ENCODE data around the gene SMNDC1.

SMNDC1 gene

GRCh38 chr10:110269374-110270318 lies 35.1 kb downstream of the SMNDC1 start:
- Histone ChIP-seq H3K36me3 (no peaks in the 10 kb centered on the region), H3K27ac (peak overlapping the region; percentile 74 to 85), H3K4me1 (peaks cover 0 to 100% (median 67%) of the 10 kb centered on the region in 4 donors), H3K4me3 (peak overlapping the region; percentile 4 to 27), H3K9me3 (no peaks in the 10 kb centered on the region), H3K27me3 (no peaks in the 10 kb centered on the region)
- intact Hi-C loops (cut with DNase I; ENCODE audit: low total_unique reads) = loop anchor here (5.0 kb wide), 1 partner anchor 42 kb away; no protein-coding TSS in a partner anchor
- peak in 1 of 2 donors; percentile 69 for DNase-seq
- no peak for TF ChIP-seq CTCF (IDR thresholded peaks at IDR 0.05)

DNA sequence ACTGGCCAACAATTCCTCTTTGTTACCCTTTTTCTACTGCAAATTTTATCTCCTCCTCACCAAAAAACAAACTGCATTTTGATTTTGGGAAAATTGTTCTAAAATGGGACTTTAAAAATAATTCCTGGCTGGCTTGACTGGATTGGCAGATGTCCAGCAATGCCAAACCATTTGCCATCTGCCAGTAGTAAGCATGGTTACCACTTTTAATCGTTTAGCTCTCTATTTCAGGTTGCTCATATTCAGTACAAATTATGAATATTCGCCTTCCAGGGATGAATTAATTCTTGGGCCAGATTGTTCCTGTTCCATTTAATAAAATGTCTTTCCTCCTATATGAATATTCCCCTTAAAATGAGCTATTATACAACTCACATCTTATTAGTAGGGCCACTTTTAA lies 35.7 kb downstream of the SMNDC1 start:
- no peak for DNase-seq
- intact Hi-C loops (cut with DNase I; ENCODE audit: low total_unique reads) = loop anchor here (5.0 kb wide), 1 partner anchor 42 kb away; no protein-coding TSS in a partner anchor
- peaks cover 0 to 100% (median 64%) of the 10 kb centered on the region in 4 donors for H3K4me1 ChIP-seq

DNA sequence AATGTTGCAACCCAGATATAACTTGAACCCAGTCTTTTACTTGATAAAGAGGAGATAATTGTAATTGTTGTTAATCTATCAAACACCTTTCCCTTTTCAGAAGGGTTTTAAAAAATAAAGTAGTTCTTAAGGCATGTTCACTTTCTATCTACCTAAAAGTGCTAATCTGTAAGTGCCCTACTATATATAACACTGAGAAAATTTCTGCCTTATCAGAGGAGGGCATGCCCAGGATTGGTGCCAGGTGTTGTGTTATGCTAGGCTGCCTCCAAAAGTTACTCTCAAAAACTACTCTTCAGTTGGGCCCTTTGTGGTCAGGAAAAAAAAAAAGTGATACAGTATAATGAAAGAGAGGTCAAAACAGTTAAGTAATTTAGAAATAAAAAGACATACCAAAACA lies 36.3 kb downstream of the SMNDC1 start:
- Histone ChIP-seq H3K9me3 (no peaks in the 10 kb centered on the region), H3K27ac (peak overlapping the region; percentile 74 to 85), H3K36me3 (no peaks in the 10 kb centered on the region), H3K4me3 (peak overlapping the region in 1 of 2 donors; percentile 27), H3K27me3 (no peaks in the 10 kb centered on the region), H3K4me1 (peaks cover 0 to 100% (median 67%) of the 10 kb centered on the region in 4 donors)
- no peak for DNase-seq
- no peak for TF ChIP-seq CTCF (IDR thresholded peaks at IDR 0.05)
- intact Hi-C loops (cut with DNase I; ENCODE audit: low total_unique reads) = loop anchor here (5.0 kb wide), 1 partner anchor 41 kb away; no protein-coding TSS in a partner anchor

More for the DNA sequence above, 35.7 kb downstream of the SMNDC1 start:
- Histone ChIP-seq H3K9me3 (no peaks in the 10 kb centered on the region), H3K27ac (peak overlapping the region; percentile 74 to 85), H3K27me3 (no peaks in the 10 kb centered on the region), H3K36me3 (no peaks in the 10 kb centered on the region), H3K4me3 (peak overlapping the region; percentile 4 to 27)
- no peak for TF ChIP-seq CTCF (IDR thresholded peaks at IDR 0.05)

- no peaks in the 10 kb centered on the region for H3K36me3 ChIP-seq
- intact Hi-C loops (cut with DNase I; ENCODE audit: low total_unique reads) = loop anchor here (5.0 kb wide), 1 partner anchor 40 kb away; no protein-coding TSS in a partner anchor
- H3K4me1 ChIP-seq = peaks cover 0 to 100% (median 66%) of the 10 kb centered on the region in 4 donors
- peak overlapping the region; percentile 74 to 85 for H3K27ac ChIP-seq
- H3K4me3 ChIP-seq = no peak overlapping the region
- no peaks in the 10 kb centered on the region for H3K27me3 ChIP-seq
- H3K9me3 ChIP-seq = no peaks in the 10 kb centered on the region
- TF ChIP-seq CTCF (IDR thresholded peaks at IDR 0.05) = no peak
- DNase-seq = no peak
These were observed 37.4 kb downstream of the SMNDC1 start for GRCh38 chr10:110267276-110267675.

DNA sequence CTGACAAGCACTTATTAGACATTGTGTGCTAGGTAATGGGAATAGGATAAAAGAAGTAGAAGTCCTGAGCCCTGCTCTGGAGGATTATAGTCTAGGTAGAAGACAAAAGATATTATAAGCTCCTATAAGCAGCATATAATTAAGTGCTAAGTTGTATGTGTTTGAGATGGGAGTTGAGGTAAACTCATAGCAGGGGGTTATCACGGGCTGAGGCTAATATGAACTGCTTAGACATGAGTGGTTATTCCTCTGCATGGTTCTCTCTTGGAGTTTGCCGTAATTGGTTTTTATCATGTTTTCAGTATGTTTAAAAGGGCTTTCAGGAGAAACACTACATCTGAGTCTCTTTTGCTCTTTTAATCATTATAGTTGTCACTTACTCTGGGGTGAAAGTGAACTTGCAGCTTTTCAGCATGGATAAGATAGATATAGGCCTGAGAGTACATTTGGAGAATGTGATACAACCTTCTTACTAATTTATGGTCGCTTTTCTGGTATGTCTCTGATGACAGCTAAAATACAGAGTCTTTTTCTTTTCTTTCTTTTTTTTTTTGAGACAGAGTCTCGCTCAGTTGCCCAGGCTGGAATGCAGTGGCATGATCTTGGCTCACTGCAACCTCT lies 39.0 kb downstream of the SMNDC1 start:
- no peak for TF ChIP-seq CTCF (IDR thresholded peaks at IDR 0.05)
- H3K27me3 ChIP-seq = no peaks in the 10 kb centered on the region
- H3K27ac ChIP-seq = peak overlapping the region; percentile 74 to 85
- intact Hi-C loops (cut with DNase I; ENCODE audit: low total_unique reads) = loop anchor here (5.0 kb wide), 1 partner anchor 38 kb away; no protein-coding TSS in a partner anchor
- no peaks in the 10 kb centered on the region for H3K36me3 ChIP-seq
- no peak for DNase-seq
- H3K4me3 ChIP-seq = no peak overlapping the region
- H3K4me1 ChIP-seq = peaks cover 0 to 100% (median 73%) of the 10 kb centered on the region in 4 donors
- H3K9me3 ChIP-seq = no peaks in the 10 kb centered on the region
